Stomach (tissue), 4 donors: ENCODE results near the gene ACTA2.

Experiments
- CTCF ChIP-seq, 7 experiments: fragments of 450-650 bp in 4 of 7; fragments of 200-600 bp in 3 of 7; sonication (generic) in 3 of 7; IDR thresholded peaks; one replicate each; pipeline ENCODE4 v1.5.1; 2016 to 2019; ENCODE audit warnings: antibody characterized with exemption in 7 of 7, control low read depth in 2 of 7, mild to moderate bottlenecking in 1 of 7
- EP300 ChIP-seq: sonication (generic); formaldehyde crosslinking; IDR thresholded peaks from one replicate; pipeline ENCODE4 v1.6.1; 2017; ENCODE audit warnings: antibody characterized with exemption

GRCh38 chr10:88922041-88922440, 30.5 kb downstream of the ACTA2 start:
- no peak for TF ChIP-seq CTCF (IDR thresholded peaks at IDR 0.05)
- TF ChIP-seq EP300: no peak
